Measurements from ENCODE around the gene MTARC2. TPM values are rescaled to one million over a fixed set of nuclear protein-coding genes. Genes with fewer than 3 reads are reported as not detected.

MTARC2 gene
- total and polyA plus RNA-seq, 2 of the 13 experiments (the other 11 are each of a cell fraction or from before 2014, with no cell fraction given), result 8.5 to 10.1 TPM

GRCh38 chr1:220817907-220818306 is 69.8 kb downstream of the MTARC2 start (continued):
- TF ChIP-seq ZNF33B (CRISPR knock-in tag; IDR thresholded peaks at IDR 0.05), result no peak
- no peak for TF ChIP-seq PBX2 (CRISPR knock-in tag; IDR thresholded peaks at IDR 0.05)
- TF ChIP-seq ZNF703 (CRISPR knock-in tag; IDR thresholded peaks at IDR 0.05; ENCODE audit: borderline replicate concordance), result no peak
- no peak for TF ChIP-seq KLF12 (CRISPR knock-in tag; IDR thresholded peaks at IDR 0.05; ENCODE audit: borderline replicate concordance)

- TF ChIP-seq ZNF878 (CRISPR knock-in tag; IDR thresholded peaks at IDR 0.05) (no peak), HHEX (CRISPR knock-in tag; IDR thresholded peaks at IDR 0.05) (no peak)
- Histone ChIP-seq H3K4me3 (replicated peaks in 1 of 3; ENCODE audit: insufficient read depth in 1 of 3, low read depth in 2 of 3, low read length in 3 of 3) (no peak overlapping the region), H3K79me2 (ENCODE audit: insufficient read depth, low read length) (no peaks in the 10 kb centered on the region), H3K9me3 (ENCODE audit: low read length) (no peaks in the 10 kb centered on the region), H3K9ac (ENCODE audit: insufficient read depth, low read depth, low read length) (no peak overlapping the region), H3K27ac (ENCODE audit: extremely low read length, insufficient read depth, low read length) (no peak overlapping the region), H4K20me1 (ENCODE audit: insufficient read depth, low read length) (no peaks in the 10 kb centered on the region), H3K36me3 (replicated peaks in 1 of 2; ENCODE audit: control insufficient read depth in 1 of 2, insufficient read depth in 2 of 2, low read length in 2 of 2) (peaks cover 2 to 15% of the 10 kb centered on the region in 2 experiments; a peak in 3 of 5 replicates), H3K4me1 (ENCODE audit: insufficient read depth, low read length) (no peaks in the 10 kb centered on the region), H3K4me2 (ENCODE audit: low read depth, low read length) (no peak overlapping the region), H2AFZ (ENCODE audit: low read length) (no peak overlapping the region), H3K27me3 (ENCODE audit: control insufficient read depth in 1 of 2, insufficient read depth in 2 of 2, low read length in 2 of 2) (no peaks in the 10 kb centered on the region)
- no peak for DNase-seq (ENCODE audit: low spot score)
- no TSS peak for BruUV-seq (replicated peaks)
- ChIA-PET CTCF (ENCODE audit: low intra/inter-chr PET ratio, low total read pairs) (no interaction called here), POLR2A (no interaction called here)
- no peak for FAIRE-seq
- intact Hi-C loops (cut with micrococcal nuclease; ENCODE audit: unreplicated experiment) (no loop called here), in situ Hi-C loops (cut with HindIII; ENCODE audit: extremely low pct_ligation_motif_present, low pct_unique_long_range_greater_than_20kb) (no loop called here)
- ATAC-seq, result no peak
- 98% methylated on average over 14 of the region's 14 CpGs for WGBS (ENCODE audit: low lambda C conversion rate)
Measured at GRCh38 chr1:220818421-220819173, 70.5 kb downstream of the MTARC2 start.

Measured in HepG2 (cell line).